ENCODE measurements around the gene CSTA. TPM values are rescaled to one million over a fixed set of nuclear protein-coding genes. Genes with fewer than 3 reads are reported as not detected.

Gene CSTA, protein sequence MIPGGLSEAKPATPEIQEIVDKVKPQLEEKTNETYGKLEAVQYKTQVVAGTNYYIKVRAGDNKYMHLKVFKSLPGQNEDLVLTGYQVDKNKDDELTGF
- not detected in 2 replicates for total RNA-seq

DNA sequence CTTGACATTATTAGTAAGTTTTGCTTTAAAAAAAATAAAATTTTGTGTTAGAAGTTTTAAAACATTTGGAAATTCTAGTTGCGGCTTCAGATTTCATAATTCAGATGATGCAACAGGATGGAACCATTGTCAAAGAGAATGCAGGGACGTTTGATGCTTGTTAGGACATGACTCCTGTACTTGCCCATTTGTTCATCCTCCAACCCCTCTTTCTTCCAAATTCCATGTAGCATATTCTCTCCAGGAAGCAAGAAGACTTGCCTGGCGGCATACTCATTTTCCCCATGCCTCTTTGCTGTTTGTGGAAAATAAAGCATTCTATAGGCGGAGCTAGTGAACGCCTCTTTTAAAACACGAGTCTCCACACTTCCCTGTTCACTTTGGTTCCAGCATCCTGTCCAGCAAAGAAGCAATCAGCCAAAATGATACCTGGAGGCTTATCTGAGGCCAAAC, at the start of gene CSTA:
CSTA (plus strand) TSS at position 378 of the 453 bp plus-strand sequence; CDS start at position 423, 45 bp downstream.

DNA sequence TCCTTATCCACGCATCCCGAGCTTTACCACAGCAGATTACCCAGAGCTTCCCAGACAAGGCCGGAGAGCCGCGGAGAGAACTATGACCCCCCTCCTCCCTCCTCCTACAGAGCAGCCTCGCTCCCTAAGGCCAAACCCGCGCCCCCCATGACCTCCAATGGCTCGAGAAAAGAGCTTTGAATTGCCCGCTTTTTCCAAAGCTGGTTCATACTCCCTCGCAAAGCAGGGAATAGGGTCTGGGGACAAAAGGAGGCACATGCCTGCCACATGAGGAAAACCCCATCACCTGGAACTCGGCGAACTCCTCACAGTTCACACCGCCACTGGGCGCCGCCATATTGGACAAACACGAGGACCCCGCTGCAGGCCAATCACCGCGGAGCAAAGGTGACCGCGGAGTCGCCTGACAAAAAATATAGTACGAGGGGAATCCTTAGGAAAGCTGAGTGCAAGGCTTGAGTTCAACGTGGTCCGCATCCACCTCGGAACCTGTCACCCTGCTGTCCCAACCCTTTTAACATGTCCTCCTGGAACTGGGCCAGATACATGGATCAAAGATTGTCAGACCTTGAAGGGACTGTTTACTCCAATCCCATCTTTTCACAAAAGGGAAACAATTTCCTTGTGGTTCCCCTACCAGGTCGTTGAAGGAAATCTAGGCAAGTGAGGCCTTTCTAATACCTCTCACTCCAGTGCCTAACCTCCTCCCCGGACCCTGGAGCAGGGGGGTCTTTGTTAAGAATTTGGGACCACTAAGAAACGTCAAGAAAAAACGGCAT, 58.0 kb downstream of the CSTA start, which contains the start of gene MIX23:
MIX23 (minus strand) TSS at position 344 of the 779 bp plus-strand sequence; CDS start at position 337, 7 bp downstream.

DNA sequence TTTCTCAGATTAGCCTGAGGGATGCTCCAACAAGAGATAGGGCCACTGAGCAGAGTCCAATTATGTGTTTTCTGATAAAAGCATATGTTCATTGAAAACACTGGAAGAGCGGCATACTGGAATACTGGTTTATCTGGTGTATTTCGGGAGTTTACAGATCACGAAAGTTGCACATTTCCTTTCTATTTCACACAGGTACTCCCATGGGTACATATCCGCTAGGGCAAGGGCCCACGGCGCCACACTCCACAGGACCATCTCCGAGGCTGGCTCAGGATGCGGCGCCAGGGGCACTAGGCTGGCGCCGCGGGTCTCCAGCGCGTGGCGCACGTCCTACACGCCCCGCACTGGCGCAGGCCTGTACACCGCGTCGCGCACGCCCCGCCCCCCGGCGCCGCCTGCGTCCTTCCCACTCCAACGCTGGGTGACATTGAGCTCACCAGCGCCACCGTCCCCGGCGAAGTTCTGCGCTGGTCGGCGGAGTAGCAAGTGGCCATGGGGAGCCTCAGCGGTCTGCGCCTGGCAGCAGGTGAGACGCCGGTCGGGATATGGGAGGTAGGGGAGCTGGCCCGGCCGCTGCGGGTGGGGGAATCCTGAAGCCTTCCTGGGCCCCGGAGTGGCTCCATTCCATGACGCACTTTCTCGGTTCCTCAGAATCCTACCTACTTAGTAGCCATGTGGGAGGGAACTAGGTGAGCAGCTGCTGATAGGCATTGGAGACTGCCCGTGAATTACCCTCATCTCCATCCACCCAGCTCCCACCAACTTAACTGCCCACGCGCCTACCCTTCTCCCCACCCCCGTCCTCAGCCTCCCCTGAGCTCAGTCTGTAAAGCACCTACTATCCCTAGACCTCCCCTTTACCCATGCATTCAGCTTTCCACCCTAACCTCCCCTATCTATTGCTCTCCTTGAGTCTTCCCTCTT, 59.0 kb downstream of the CSTA start, which contains the start of gene FAM162A:
FAM162A (plus strand) TSS at position 412 of the 927 bp plus-strand sequence; CDS start at position 496, 84 bp downstream.

Other genes with a start within 250 kb of the CSTA start
- under 0.01 TPM in 1 of 2 replicates, not detected in the other for gene CASR, start 141.6 kb upstream of the CSTA start, total RNA-seq
- 26.1 and 36.1 TPM in 2 replicates for gene MIX23, start 58.0 kb downstream of the CSTA start, total RNA-seq
- 9.5 and 12.7 TPM in 2 replicates for gene FAM162A, start 58.9 kb downstream of the CSTA start, total RNA-seq
- gene WDR5B, start 90.8 kb downstream of the CSTA start, total RNA-seq: 4.9 and 5.3 TPM in 2 replicates
- gene KPNA1, start 189.7 kb downstream of the CSTA start, total RNA-seq: 50.3 and 87.3 TPM in 2 replicates
- 7.5 and 9.6 TPM in 2 replicates for gene PARP9, start 239.1 kb downstream of the CSTA start, total RNA-seq
- gene DTX3L, start 239.1 kb downstream of the CSTA start, total RNA-seq: 14.0 and 19.5 TPM in 2 replicates

All from vein endothelial cell (primary cell).